Activated T-cell treated with anti-CD3 and anti-CD28 coated beads, Interleukin-2, amount 50 U/mL, for 24 hours (primary cell): ENCODE results near the gene TTC28.
A peak's percentile ranks its signal among the peaks of the same experiment; 100 is the strongest.
"Not testable (repeated sequence)": the region's sequence is repeated elsewhere in the genome, so short reads cannot be mapped to it uniquely, and the experiment has no call there.

Experiments used
- DNase-seq: peaks from one replicate; pipeline ENCODE4 v3.0.0-alpha.2; 2020
- H3K27ac Mint-ChIP-seq: 2 replicates; pipeline ENCODE4 v1.8.0; 2020; ENCODE audit warnings: mild to moderate bottlenecking, mixed read lengths
- H3K27me3 Mint-ChIP-seq: 2 replicates; pipeline ENCODE4 v1.8.0; 2020; ENCODE audit warnings: mixed read lengths
- H3K36me3 Mint-ChIP-seq: 2 replicates; pipeline ENCODE4 v1.8.0; 2020; ENCODE audit warnings: low read depth, mixed read lengths
- H3K4me1 Mint-ChIP-seq: 2 replicates; pipeline ENCODE4 v1.8.0; 2020; ENCODE audit warnings: low read depth, mixed read lengths
- H3K4me3 Mint-ChIP-seq: 2 replicates; pipeline ENCODE4 v1.8.0; 2020; ENCODE audit warnings: mild to moderate bottlenecking, moderate library complexity, mixed read lengths
- H3K9me3 Mint-ChIP-seq: 2 replicates; pipeline ENCODE4 v1.8.0; 2020; ENCODE audit warnings: mixed read lengths

Gene TTC28

DNA sequence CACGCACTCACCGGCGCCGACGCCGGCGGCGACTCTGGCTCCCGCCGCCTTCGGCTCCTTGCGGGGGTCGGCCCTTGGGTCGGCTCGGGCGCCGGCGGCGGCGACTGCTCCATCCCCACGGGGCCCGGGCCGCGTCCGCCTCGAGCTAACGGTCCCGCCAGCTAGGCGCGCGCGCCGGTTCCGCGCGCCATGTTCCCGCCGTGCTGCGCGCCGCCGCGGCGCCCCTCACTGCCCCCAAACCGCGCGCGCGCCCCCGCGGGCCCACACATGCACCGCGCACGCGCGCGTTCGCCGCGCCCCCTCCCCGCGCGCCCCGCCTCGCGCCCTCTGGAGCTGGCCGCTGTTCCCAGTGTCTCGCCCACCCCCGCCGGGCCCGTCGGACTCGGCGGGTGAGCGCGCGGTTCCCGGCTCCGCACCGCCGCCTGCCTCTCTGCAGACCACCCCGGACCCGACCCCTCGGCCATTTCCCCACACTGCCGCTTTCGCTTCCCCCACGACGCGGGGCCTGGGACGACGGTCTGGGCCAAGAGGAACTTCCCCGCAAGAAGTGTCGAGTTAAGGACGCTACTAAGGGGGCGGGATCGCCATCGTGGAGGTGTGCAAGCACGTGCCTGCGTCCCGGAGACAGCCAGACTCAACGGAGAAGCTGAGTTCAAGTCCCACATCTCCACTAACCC is at the start of gene TTC28:
Gene TTC28 (minus strand): TSS at position 230 of the 677 bp plus-strand sequence. CDS start 117 bp downstream, at position 113.
- H3K36me3 Mint-ChIP-seq, H3K4me1 Mint-ChIP-seq, H3K9me3 Mint-ChIP-seq: not testable (repeated sequence)
- peak; percentile 48 for DNase-seq
- Mint-ChIP-seq H3K27ac (peak within 1 kb of the TSS; percentile 72), H3K4me3 (peak within 1 kb of the TSS; percentile 77), H3K27me3 (peaks cover 80% of the 10 kb centered on the region)

DNA sequence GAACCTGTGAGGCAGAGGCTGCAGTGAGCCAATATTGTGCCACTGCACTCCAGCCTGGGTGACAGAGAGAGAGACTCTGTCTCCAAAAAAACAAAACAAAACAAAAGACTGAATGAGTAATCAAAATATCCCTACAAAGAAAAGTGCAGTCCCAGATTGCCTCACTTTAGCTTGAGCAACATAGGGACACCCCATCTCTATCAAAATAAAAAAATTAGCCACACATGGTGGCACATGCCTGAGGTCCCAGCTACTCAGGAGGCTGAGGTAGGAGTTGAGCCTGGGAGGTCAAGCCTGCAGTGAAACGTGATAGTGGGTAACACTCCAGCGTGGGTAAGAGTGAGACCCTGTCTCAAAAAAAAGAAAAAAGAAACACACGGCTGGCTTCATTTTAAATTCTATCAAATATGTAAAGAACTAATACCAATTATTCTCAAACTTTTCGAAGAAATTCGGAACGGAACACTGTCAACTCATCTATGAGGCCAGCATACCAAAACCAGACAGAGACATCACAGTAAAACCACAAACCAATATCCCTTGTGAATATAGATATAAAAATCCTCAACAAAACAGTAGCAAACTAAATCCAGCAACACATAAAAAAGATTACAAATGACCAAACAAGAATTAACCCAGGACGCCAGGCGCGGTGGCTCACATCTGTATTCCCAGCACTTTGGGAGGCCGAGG is 49.1 kb upstream of the TTC28 start:
- DNase-seq = no peak
- no peak overlapping the region for H3K4me3 Mint-ChIP-seq
- H3K27ac Mint-ChIP-seq = no peak overlapping the region
- no peaks in the 10 kb centered on the region for H3K9me3 Mint-ChIP-seq
- H3K4me1 Mint-ChIP-seq = no peaks in the 10 kb centered on the region
- H3K27me3 Mint-ChIP-seq = no peaks in the 10 kb centered on the region
- H3K36me3 Mint-ChIP-seq = peaks cover 31% of the 10 kb centered on the region

DNA sequence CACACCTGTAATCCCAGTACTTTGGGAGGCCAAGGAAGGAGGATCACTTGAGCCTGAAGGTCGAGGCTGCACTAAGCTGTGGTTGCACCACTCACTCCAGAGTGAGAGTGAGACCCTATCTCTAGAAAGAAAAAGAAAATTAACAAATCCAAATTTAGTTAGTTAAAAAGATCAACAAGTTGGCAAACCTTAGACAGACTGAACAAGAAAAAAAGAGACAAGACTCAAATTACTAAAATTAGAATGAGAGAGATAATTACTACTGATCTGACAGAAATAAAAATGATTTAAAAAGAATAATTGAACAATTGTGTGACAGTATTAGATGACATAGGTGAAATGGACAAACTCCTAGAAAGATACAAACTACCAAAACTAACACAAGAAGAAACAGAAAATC is 48.4 kb upstream of the TTC28 start:
- H3K27me3 Mint-ChIP-seq = no peaks in the 10 kb centered on the region
- no peaks in the 10 kb centered on the region for H3K4me1 Mint-ChIP-seq
- DNase-seq = no peak
- no peak overlapping the region for H3K4me3 Mint-ChIP-seq
- H3K36me3 Mint-ChIP-seq = peaks cover 31% of the 10 kb centered on the region
- H3K27ac Mint-ChIP-seq = no peak overlapping the region
- no peaks in the 10 kb centered on the region for H3K9me3 Mint-ChIP-seq

DNA sequence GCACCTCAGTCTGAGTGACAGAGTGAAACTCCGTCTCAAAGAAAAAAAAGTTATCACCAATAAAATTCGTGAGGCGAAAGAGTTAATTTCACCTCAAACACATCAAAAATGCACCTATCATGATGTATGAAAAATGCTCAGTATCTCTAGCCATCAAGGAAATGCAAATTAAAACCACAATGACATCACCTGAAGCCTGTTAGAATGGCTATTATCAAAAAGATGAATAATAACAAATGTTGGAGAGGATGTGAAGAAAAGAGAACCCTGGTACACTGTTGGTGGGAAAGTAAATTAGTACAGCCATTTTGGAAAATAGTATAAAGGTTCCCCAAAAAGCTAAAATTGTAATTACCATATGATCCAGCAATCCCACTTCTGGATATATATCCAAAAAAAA is 38.4 kb upstream of the TTC28 start:
- Mint-ChIP-seq H3K27me3 (no peaks in the 10 kb centered on the region), H3K4me1 (peaks cover 11% of the 10 kb centered on the region), H3K9me3 (no peaks in the 10 kb centered on the region), H3K36me3 (peaks cover 22% of the 10 kb centered on the region), H3K27ac (no peak overlapping the region), H3K4me3 (no peak overlapping the region)
- DNase-seq = no peak

GRCh38 chr22:28716686-28717085 is 37.0 kb upstream of the TTC28 start:
- Mint-ChIP-seq H3K4me1 (peaks cover 11% of the 10 kb centered on the region), H3K4me3 (no peak overlapping the region), H3K36me3 (peaks cover 24% of the 10 kb centered on the region), H3K27ac (no peak overlapping the region), H3K27me3 (no peaks in the 10 kb centered on the region), H3K9me3 (no peaks in the 10 kb centered on the region)
- no peak for DNase-seq

DNA sequence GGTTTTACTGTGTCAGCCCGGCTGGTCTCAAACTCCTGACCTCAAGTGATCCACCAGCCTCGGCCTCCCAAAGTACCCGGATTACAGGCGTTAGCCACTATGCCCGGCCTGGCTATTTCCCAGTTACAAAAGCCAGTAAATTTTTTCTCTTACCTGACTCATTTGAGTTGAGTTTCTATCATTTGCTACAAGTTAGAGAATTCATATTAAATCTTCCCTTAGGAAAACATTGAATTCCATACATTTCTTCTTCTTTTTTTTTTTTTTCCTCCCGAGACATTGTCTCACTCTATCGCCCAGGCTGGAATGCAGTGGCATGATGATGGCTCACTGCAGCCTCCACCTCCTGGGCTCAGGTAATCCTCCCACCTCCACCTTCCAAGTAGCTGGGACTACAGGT is 36.0 kb upstream of the TTC28 start:
- Mint-ChIP-seq H3K4me3 (no peak overlapping the region), H3K9me3 (no peaks in the 10 kb centered on the region), H3K36me3 (peaks cover 26% of the 10 kb centered on the region), H3K27ac (no peak overlapping the region), H3K4me1 (peaks cover 13% of the 10 kb centered on the region), H3K27me3 (no peaks in the 10 kb centered on the region)
- DNase-seq = no peak

DNA sequence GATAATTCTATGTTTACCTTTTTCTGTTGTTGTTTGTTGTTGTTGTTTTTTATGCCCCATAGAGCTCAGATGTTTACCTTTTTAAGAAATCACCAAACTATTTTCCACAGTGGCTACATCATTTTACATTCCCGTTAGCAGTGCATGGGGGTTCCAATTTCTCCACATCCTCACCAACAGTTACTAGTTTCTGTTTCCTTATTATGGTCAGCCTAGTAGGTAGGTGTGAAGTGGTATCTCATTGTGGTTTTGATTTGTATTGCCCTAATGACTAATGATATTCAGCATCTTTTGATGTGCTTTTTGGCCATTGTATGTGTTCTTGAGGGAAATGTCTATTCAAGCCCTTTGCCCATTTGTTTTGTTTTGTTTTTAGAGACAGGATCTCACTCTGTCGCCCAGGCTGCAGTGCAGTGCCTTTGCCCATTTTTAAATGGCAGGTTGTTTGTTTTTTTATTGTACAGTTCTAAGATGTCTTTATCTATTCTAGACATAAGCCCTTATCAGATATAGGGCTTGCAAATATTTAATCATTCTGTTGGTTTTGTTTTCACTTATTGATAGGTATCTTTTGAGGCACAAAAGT is 34.5 kb upstream of the TTC28 start:
- H3K4me3 Mint-ChIP-seq = no peak overlapping the region
- H3K27ac Mint-ChIP-seq = no peak overlapping the region
- H3K27me3 Mint-ChIP-seq = no peaks in the 10 kb centered on the region
- H3K4me1 Mint-ChIP-seq = peaks cover 13% of the 10 kb centered on the region
- DNase-seq = no peak
- H3K9me3 Mint-ChIP-seq = no peaks in the 10 kb centered on the region
- H3K36me3 Mint-ChIP-seq = peaks cover 30% of the 10 kb centered on the region

DNA sequence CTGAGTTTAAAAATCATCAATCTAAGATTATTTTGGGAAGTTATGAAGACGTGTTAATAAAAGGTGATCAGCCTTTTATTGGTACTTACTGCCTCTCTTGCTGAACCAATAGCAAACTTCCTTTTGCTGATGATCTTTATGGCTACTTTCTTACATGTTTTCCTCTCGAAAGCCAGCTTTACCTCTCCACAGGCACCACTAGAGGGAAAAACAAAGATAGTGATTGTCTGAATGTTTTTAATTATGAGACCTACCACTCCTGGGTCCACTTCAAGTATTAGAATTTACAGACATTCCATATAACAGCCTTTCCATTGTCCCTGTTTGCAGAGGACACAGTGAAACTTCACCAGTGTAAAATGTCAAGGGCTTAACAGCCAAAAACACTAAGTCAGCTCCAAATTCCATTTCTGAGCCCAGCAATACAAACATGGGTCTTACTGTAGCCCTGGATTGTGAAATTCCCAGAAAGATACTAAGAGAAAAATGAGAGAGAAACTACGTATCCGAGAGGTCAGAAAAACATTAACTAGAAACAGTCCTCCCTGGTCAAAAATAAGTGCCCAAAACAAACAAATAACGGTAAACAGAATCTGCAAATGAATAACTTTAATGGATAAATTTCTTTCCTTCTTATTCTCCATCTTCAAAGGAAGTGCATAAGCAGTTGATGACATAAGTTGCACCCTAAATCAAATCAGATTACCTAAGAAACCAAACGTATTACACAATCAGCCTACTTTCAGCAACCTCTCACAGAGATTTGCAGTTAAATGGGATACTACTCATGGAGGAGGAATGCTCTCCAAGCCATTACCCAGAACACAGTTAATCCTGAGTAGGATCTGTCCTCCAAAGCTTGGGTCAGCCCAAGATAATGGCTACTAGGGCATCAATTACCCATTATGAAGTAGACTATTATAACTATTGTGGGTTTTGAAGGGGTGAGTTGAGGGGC is 32.5 kb upstream of the TTC28 start:
- Mint-ChIP-seq H3K27me3 (no peaks in the 10 kb centered on the region), H3K9me3 (no peaks in the 10 kb centered on the region), H3K36me3 (peaks cover 37% of the 10 kb centered on the region), H3K4me3 (no peak overlapping the region), H3K4me1 (peaks cover 9% of the 10 kb centered on the region), H3K27ac (no peak overlapping the region)
- no peak for DNase-seq

DNA sequence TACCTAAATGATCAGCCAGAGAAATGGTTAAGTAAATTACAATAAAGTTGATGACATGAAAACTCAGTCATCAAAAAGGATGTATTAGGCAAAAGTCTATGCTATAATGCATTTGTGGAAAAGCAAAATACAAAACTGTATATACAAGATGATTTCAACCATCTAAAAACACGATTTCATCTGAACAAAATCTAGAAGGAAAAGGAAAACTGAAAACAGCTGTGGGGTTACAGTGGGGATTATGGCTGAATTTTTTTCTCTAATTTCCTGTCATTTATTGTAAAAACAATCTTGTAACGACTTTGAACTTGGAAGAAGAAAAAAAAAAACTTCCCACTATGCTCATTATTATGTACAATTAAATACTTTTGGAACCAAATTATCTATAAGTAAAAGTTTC is 31.7 kb upstream of the TTC28 start:
- Mint-ChIP-seq H3K9me3 (no peaks in the 10 kb centered on the region), H3K27ac (no peak overlapping the region), H3K36me3 (peaks cover 38% of the 10 kb centered on the region), H3K4me1 (peaks cover 9% of the 10 kb centered on the region), H3K4me3 (no peak overlapping the region), H3K27me3 (no peaks in the 10 kb centered on the region)
- no peak for DNase-seq

DNA sequence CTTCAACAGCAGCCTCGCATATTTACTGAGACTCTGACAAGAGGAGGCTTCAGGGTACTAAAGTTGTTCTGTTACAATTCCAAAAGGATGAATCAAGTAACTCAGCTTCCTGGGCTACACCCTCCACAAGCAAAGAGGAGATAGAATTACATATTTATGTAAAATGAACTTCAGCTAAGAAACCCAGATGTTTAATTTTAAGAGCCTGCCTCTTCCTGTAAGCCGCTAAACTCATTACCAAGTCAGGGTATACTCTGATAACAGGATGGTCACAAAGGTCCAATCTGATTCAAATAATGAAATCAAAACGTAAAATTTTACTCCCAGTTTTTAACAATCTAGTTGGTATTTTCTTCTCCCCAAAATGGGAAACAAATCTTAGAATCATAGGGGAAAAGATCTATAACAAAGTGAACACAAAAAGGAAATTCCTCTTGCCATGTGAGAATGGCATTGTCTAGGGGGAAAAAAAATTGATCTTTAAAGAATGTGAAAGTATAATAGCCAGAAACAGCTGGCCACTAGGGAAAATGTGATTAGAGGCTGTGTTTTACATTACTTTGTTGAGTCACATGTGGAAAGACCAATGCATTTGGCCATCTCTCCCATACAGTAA is 31.0 kb upstream of the TTC28 start:
- Mint-ChIP-seq H3K4me1 (peaks cover 9% of the 10 kb centered on the region), H3K4me3 (no peak overlapping the region)
- DNase-seq = no peak

GRCh38 chr22:28710107-28710506 is 30.5 kb upstream of the TTC28 start:
- Mint-ChIP-seq H3K27ac (no peak overlapping the region), H3K4me1 (peaks cover 9% of the 10 kb centered on the region), H3K4me3 (no peak overlapping the region), H3K9me3 (no peaks in the 10 kb centered on the region), H3K36me3 (peaks cover 44% of the 10 kb centered on the region), H3K27me3 (no peaks in the 10 kb centered on the region)
- DNase-seq = no peak

More for the DNA sequence above, 31.0 kb upstream of the TTC28 start:
- no peaks in the 10 kb centered on the region for H3K27me3 Mint-ChIP-seq
- H3K27ac Mint-ChIP-seq = no peak overlapping the region
- peaks cover 42% of the 10 kb centered on the region for H3K36me3 Mint-ChIP-seq
- H3K9me3 Mint-ChIP-seq = no peaks in the 10 kb centered on the region

GRCh38 chr22:28706845-28707244 is 27.2 kb upstream of the TTC28 start:
- Mint-ChIP-seq H3K4me3 (no peak overlapping the region), H3K27me3 (no peaks in the 10 kb centered on the region), H3K9me3 (no peaks in the 10 kb centered on the region), H3K4me1 (peaks cover 2% of the 10 kb centered on the region), H3K27ac (no peak overlapping the region), H3K36me3 (peaks cover 43% of the 10 kb centered on the region)
- no peak for DNase-seq

GRCh38 chr22:28703436-28703835 is 23.8 kb upstream of the TTC28 start:
- Mint-ChIP-seq H3K36me3 (peaks cover 21% of the 10 kb centered on the region), H3K4me3 (no peak overlapping the region), H3K9me3 (no peaks in the 10 kb centered on the region), H3K27me3 (no peaks in the 10 kb centered on the region), H3K27ac (no peak overlapping the region), H3K4me1 (no peaks in the 10 kb centered on the region)
- DNase-seq = no peak

DNA sequence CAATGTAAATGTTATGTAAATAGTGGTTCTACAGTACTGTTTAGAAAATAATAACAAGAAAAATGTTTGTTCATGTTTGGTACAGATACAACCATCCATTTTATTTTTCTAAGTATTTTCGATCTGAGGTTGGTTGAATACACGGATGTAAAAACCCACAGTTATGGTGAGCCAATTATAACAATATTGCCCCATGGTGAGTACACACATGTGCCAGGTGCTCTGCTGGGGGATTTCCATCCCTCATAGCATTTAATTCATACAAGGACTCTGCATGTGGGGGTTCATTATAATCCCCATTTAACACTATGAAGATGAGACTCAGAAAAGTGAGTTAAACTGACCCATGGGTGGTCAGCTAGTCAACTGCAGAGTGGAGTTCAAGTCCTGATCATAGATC is 23.3 kb upstream of the TTC28 start:
- Mint-ChIP-seq H3K4me1 (no peaks in the 10 kb centered on the region), H3K36me3 (peaks cover 19% of the 10 kb centered on the region), H3K4me3 (no peak overlapping the region), H3K27me3 (no peaks in the 10 kb centered on the region), H3K9me3 (no peaks in the 10 kb centered on the region), H3K27ac (no peak overlapping the region)
- DNase-seq = no peak
